ENCODE measurements around the gene PPP1R16B. TPM values are rescaled to one million over a fixed set of nuclear protein-coding genes. Genes with fewer than 3 reads are reported as not detected.

PPP1R16B gene
- total RNA-seq, 1 donor from 2014 or later = 6.4 TPM

DNA sequence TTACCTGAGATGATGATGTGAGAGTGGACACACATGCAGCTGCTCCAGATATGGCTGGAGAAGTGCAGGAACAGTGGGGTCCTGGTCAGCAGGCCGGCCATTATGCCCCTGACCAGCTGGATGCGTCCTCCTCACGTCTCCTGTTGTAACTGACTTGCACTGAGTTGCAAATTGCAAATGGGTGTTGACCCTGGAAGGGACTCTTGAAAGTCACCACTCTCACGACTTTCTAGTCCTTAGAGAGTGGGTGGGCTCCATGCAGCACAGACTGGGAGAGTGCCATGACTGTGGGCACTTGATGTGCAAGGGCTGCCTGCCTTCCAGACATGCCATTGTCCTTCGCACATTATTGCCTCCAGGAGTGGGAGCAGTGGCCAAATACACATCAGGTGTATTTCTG is 131.5 kb downstream of the PPP1R16B start:
- H3K4me1 ChIP-seq = peaks cover 5% of the 10 kb centered on the region
- H3K36me3 ChIP-seq = no peaks in the 10 kb centered on the region
- no peaks in the 10 kb centered on the region for H3K9me3 ChIP-seq
- no peak overlapping the region for H3K4me3 ChIP-seq
- TF ChIP-seq POLR2AphosphoS5 (IDR thresholded peaks at IDR 0.05; ENCODE audit: insufficient read depth in 1 of 2, low read depth in 1 of 2) (no peak), POLR2A (IDR thresholded peaks at IDR 0.05) (no peak)
- TF ChIP-seq, protein P1, sequence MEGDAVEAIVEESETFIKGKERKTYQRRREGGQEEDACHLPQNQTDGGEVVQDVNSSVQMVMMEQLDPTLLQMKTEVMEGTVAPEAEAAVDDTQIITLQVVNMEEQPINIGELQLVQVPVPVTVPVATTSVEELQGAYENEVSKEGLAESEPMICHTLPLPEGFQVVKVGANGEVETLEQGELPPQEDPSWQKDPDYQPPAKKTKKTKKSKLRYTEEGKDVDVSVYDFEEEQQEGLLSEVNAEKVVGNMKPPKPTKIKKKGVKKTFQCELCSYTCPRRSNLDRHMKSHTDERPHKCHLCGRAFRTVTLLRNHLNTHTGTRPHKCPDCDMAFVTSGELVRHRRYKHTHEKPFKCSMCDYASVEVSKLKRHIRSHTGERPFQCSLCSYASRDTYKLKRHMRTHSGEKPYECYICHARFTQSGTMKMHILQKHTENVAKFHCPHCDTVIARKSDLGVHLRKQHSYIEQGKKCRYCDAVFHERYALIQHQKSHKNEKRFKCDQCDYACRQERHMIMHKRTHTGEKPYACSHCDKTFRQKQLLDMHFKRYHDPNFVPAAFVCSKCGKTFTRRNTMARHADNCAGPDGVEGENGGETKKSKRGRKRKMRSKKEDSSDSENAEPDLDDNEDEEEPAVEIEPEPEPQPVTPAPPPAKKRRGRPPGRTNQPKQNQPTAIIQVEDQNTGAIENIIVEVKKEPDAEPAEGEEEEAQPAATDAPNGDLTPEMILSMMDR (IDR thresholded peaks at IDR 0.05) = no peak
- no peaks in the 10 kb centered on the region for H3K27me3 ChIP-seq
- H3K27ac ChIP-seq = no peak overlapping the region
- intact Hi-C loops (cut with DNase I) = no loop called here
- no peak for DNase-seq (ENCODE audit: extremely low spot score in 2 of 2)

DNA sequence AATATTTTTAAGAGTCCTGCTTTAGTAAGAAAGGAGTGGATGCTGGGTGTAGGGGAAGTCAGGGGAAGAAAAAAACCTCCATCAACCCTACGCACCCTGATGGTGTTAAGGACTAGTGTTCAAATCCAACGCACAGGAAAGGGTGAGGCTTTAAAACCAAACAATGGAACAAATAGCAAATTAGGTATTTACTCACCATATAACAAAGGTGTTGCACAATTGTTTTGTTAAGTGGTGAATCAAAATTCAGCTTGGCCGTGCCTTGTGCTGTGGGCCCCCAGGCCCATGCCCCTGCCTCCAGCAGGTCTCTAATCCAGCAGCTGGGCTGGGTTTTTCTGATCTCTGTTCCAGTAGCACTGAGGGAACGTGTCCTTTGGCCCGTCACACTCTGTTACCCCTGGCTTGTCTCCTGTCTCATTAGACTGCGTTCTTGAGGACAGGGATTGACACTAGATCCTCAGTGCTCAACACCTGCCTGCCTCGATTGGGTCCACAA is 132.5 kb downstream of the PPP1R16B start:
- Histone ChIP-seq H3K27me3 (no peaks in the 10 kb centered on the region), H3K9me3 (no peaks in the 10 kb centered on the region), H3K4me3 (no peak overlapping the region), H3K36me3 (no peaks in the 10 kb centered on the region), H3K27ac (no peak overlapping the region), H3K4me1 (no peaks in the 10 kb centered on the region)
- intact Hi-C loops (cut with DNase I) = no loop called here
- DNase-seq (ENCODE audit: extremely low spot score in 2 of 2) = no peak
- TF ChIP-seq, protein P1 (IDR thresholded peaks at IDR 0.05) = no peak
- TF ChIP-seq POLR2AphosphoS5 (IDR thresholded peaks at IDR 0.05; ENCODE audit: insufficient read depth in 1 of 2, low read depth in 1 of 2) (no peak), POLR2A (IDR thresholded peaks at IDR 0.05) (no peak)

DNA sequence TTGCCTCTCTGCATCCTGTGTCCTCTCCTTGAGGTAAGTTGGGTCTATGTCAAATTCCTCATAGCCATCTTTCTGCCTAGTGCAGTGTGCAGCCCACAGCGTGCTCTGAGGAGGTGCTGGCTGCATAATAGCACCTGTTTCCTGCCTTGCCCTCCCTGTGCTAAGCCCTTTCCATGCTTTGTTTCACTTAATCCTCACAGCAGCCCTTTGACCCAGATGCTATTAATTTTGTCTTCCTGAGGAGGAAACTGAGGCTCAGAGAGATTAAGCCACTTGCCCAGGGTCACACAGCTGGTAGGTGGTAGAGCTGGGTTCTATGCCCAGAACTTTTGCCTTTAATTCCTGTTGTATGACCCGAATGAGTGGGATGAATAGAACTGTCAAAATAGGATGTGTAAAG is 134.2 kb downstream of the PPP1R16B start:
- H3K4me3 ChIP-seq = no peak overlapping the region
- H3K36me3 ChIP-seq = no peaks in the 10 kb centered on the region
- TF ChIP-seq POLR2AphosphoS5 (IDR thresholded peaks at IDR 0.05; ENCODE audit: insufficient read depth in 1 of 2, low read depth in 1 of 2) = no peak
- TF ChIP-seq, protein P1 (IDR thresholded peaks at IDR 0.05) = no peak
- no peak for TF ChIP-seq POLR2A (IDR thresholded peaks at IDR 0.05)
- H3K27ac ChIP-seq = no peak overlapping the region
- no peaks in the 10 kb centered on the region for H3K4me1 ChIP-seq
- H3K9me3 ChIP-seq = no peaks in the 10 kb centered on the region
- no peak for DNase-seq (ENCODE audit: extremely low spot score in 2 of 2)
- intact Hi-C loops (cut with DNase I) = loop anchor here (10.0 kb wide), 1 partner anchor 1355 kb away; no protein-coding TSS in a partner anchor
- H3K27me3 ChIP-seq = no peaks in the 10 kb centered on the region

DNA sequence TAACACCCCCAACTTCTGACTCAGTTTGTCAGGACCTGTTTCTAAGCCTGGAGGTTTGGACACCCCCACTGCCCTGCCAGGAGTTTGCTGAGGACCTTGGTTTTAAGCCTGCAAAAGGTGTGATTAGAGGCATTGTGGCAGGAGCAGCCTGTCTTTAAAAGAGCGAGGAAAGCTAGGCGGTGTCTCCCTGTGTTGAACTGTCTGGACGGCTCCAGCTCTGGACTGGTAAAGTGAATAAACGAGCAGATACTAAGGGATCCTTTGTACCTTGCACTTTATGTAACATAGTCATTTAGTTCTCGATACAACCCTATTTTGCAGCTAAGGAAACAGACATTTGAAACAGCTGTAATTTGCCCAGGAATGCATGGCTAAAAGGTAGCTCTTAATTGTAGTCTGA is 135.1 kb downstream of the PPP1R16B start:
- no peaks in the 10 kb centered on the region for H3K4me1 ChIP-seq
- no peaks in the 10 kb centered on the region for H3K36me3 ChIP-seq
- TF ChIP-seq, protein P1 (IDR thresholded peaks at IDR 0.05) = no peak
- TF ChIP-seq POLR2AphosphoS5 (IDR thresholded peaks at IDR 0.05; ENCODE audit: insufficient read depth in 1 of 2, low read depth in 1 of 2) = no peak
- no peak for TF ChIP-seq POLR2A (IDR thresholded peaks at IDR 0.05)
- no peak overlapping the region for H3K27ac ChIP-seq
- no peaks in the 10 kb centered on the region for H3K27me3 ChIP-seq
- intact Hi-C loops (cut with DNase I) = loop anchor here (10.0 kb wide), 1 partner anchor 1354 kb away; no protein-coding TSS in a partner anchor
- DNase-seq (ENCODE audit: extremely low spot score in 2 of 2) = no peak
- no peaks in the 10 kb centered on the region for H3K9me3 ChIP-seq
- H3K4me3 ChIP-seq = no peak overlapping the region

DNA sequence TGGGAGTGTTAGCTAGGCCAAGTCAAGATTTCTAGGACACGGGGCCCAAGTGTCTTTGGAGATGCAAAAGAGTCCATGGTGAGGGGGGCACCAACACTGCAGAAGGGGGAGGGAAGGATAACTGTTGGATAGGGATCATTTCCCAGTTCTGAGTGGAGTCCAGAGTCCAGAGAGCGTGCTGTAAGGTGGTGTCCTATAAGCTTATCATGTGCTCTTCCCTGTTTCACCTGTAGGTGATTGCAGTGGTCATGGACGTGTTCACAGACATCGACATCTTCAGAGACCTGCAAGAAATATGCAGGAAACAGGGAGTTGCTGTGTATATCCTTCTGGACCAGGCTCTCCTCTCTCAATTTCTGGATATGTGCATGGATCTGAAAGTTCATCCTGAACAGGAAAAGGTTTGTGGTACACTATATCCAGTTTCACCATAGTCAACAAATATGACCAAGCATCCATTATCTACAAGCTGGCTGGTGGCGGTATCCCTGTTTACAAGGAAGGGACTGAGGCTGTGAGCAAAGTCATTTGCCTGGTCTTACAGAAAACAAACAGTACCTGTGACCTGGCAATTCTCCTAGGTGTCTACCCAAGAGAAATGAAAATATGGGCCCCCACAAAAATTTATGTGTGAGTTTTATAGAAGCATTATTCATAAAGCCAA is 136.4 kb downstream of the PPP1R16B start:
- DNase-seq (ENCODE audit: extremely low spot score in 2 of 2) = no peak
- no peak for TF ChIP-seq POLR2AphosphoS5 (IDR thresholded peaks at IDR 0.05; ENCODE audit: insufficient read depth in 1 of 2, low read depth in 1 of 2)
- TF ChIP-seq POLR2A (IDR thresholded peaks at IDR 0.05) = no peak
- TF ChIP-seq, protein P1 (IDR thresholded peaks at IDR 0.05) = no peak
- Histone ChIP-seq H3K36me3 (no peaks in the 10 kb centered on the region), H3K9me3 (no peaks in the 10 kb centered on the region), H3K4me1 (no peaks in the 10 kb centered on the region), H3K4me3 (no peak overlapping the region), H3K27me3 (no peaks in the 10 kb centered on the region), H3K27ac (no peak overlapping the region)
- intact Hi-C loops (cut with DNase I) = loop anchor here (10.0 kb wide), 1 partner anchor 1353 kb away; no protein-coding TSS in a partner anchor

Measured in vagina (tissue), 2 donors.